GM18526 (cell line): Measurements from ENCODE around the gene RTBDN.

Experiments
- POLR2A ChIP-seq: IDR thresholded peaks from 3 replicates; pipeline ENCODE4 v1.6.1; 2011; ENCODE audit not compliant: insufficient read length; ENCODE audit errors: extremely low read depth

Gene RTBDN

GRCh38 chr19:12782174-12782423 is 52.3 kb downstream of the RTBDN start:
- TF ChIP-seq POLR2A = no peak

- TF ChIP-seq POLR2A = no peak
Measured at GRCh38 chr19:12779162-12779993, 55.0 kb downstream of the RTBDN start.

GRCh38 chr19:12778905-12779161 is 55.5 kb downstream of the RTBDN start:
- no peak for TF ChIP-seq POLR2A

- peak; percentile 79 for TF ChIP-seq POLR2A
Measured at GRCh38 chr19:12778017-12778904, 56.1 kb downstream of the RTBDN start.

- no peak for TF ChIP-seq POLR2A
Measured at GRCh38 chr19:12777217-12778016, 57.0 kb downstream of the RTBDN start.
